Gastroesophageal sphincter (tissue), 4 donors: ENCODE measurements around the gene ULK4. TPM values are rescaled to one million over a fixed set of nuclear protein-coding genes. Genes with fewer than 3 reads are reported as not detected.

Experiments used
- ATAC-seq: fragments of 150-250 bp; one replicate; pipeline ENCODE4 v1.9.1; 2016; ENCODE audit warnings: mild to moderate bottlenecking, moderate library complexity
- H3K27ac ChIP-seq, 4 donors: fragments of 200-600 bp; sonication (generic) in 3 of 4; 1 replicate in 3 of 4; 2 replicates in 1 of 4; pipeline ENCODE4 v1.5.1; 2016 to 2019
- H3K27me3 ChIP-seq: fragments of 200-600 bp; sonication (generic); one replicate; pipeline ENCODE4 v1.5.1; 2019
- H3K36me3 ChIP-seq, 2 donors: fragments of 200-600 bp; sonication (generic); one replicate each; pipeline ENCODE4 v1.5.1; 2019; ENCODE audit warnings: control low read depth in 1 of 2
- H3K4me1 ChIP-seq, 3 donors: fragments of 200-600 bp; sonication (generic); 1 replicate in 2 of 3; 2 replicates in 1 of 3; pipeline ENCODE4 v1.5.1; 2016 to 2019; ENCODE audit warnings: control low read depth in 2 of 3
- H3K4me3 ChIP-seq, 2 donors: fragments of 200-600 bp; sonication (generic); one replicate each; pipeline ENCODE4 v1.5.1; 2019; ENCODE audit warnings: mild to moderate bottlenecking in 1 of 2, moderate library complexity in 1 of 2
- H3K9me3 ChIP-seq, 3 donors: fragments of 200-600 bp; sonication (generic); one replicate each; pipeline ENCODE4 v1.5.1; 2017 to 2019; ENCODE audit warnings: control low read depth in 2 of 3
- CTCF ChIP-seq, 4 experiments: fragments of 200-600 bp in 2 of 4; fragments of 450-650 bp in 2 of 4; sonication (generic) in 1 of 4; IDR thresholded peaks; one replicate each; pipeline ENCODE4 v1.5.1; 2017 to 2019; ENCODE audit warnings: antibody characterized with exemption in 4 of 4, mild to moderate bottlenecking in 2 of 4, moderate library complexity in 2 of 4
- EP300 ChIP-seq: sonication (generic); formaldehyde crosslinking; IDR thresholded peaks from one replicate; pipeline ENCODE4 v1.6.1; 2017; ENCODE audit warnings: antibody characterized with exemption, mild to moderate bottlenecking
- POLR2A ChIP-seq, 2 donors: fragments of 450-650 bp; IDR thresholded peaks; one replicate each; pipeline ENCODE4 v1.6.1; 2017; ENCODE audit warnings: antibody characterized with exemption in 2 of 2, mild to moderate bottlenecking in 2 of 2, moderate library complexity in 1 of 2
- POLR2AphosphoS5 ChIP-seq: sonication (generic); formaldehyde crosslinking; IDR thresholded peaks from one replicate; pipeline ENCODE4 v1.6.1; 2017; ENCODE audit warnings: antibody characterized with exemption
- WGBS, 2 donors: methylation state at CpG; one replicate each; pipeline ENCODE4 v1.1.5; 2018; ENCODE audit warnings: low coverage in 1 of 2; 5-methylcytosine and 5-hydroxymethylcytosine counted together
- total RNA-seq, 4 donors: library from RNA; depleted of rRNA; stranded (reverse); fragments of >200 nt; gene quantifications; one replicate each; pipeline ENCODE4 v1.1.0, GENCODE V29; 2016

Gene ULK4
- total RNA-seq, 4 donors from 2014 or later, result 3.8 to 15.4 (median 8.8) TPM

- no peak overlapping the region for H3K4me3 ChIP-seq
- H3K9me3 ChIP-seq, result no peaks in the 10 kb centered on the region
- no peak for TF ChIP-seq POLR2AphosphoS5
- no peak for TF ChIP-seq CTCF (IDR thresholded peaks at IDR 0.05)
- TF ChIP-seq EP300, result no peak
- no peak for TF ChIP-seq POLR2A (IDR thresholded peaks at IDR 0.05)
- no peak overlapping the region for H3K27ac ChIP-seq
- WGBS, 2 donors, result 90 to 92% methylated on average over 1 of the region's 1 CpG
- H3K4me1 ChIP-seq, result no peaks in the 10 kb centered on the region
- H3K27me3 ChIP-seq, result no peaks in the 10 kb centered on the region
- ATAC-seq, result no peak
- no peaks in the 10 kb centered on the region for H3K36me3 ChIP-seq
These were observed 644.2 kb downstream of the ULK4 start for GRCh38 chr3:41317718-41318117.

- H3K36me3 ChIP-seq, result no peaks in the 10 kb centered on the region
- 83 to 99% methylated on average over 1 to 6 of the region's 6 CpGs for WGBS, 2 donors
- no peaks in the 10 kb centered on the region for H3K9me3 ChIP-seq
- TF ChIP-seq POLR2AphosphoS5, result no peak
- TF ChIP-seq EP300, result no peak
- TF ChIP-seq CTCF (IDR thresholded peaks at IDR 0.05), result no peak
- TF ChIP-seq POLR2A (IDR thresholded peaks at IDR 0.05), result no peak
- ATAC-seq, result no peak
- no peaks in the 10 kb centered on the region for H3K4me1 ChIP-seq
- H3K27me3 ChIP-seq, result no peaks in the 10 kb centered on the region
- H3K27ac ChIP-seq, result no peak overlapping the region
- no peak overlapping the region for H3K4me3 ChIP-seq
These were observed 644.6 kb downstream of the ULK4 start for GRCh38 chr3:41317298-41317697.

- no peaks in the 10 kb centered on the region for H3K9me3 ChIP-seq
- no peaks in the 10 kb centered on the region for H3K4me1 ChIP-seq
- no peak for TF ChIP-seq POLR2A (IDR thresholded peaks at IDR 0.05)
- no peaks in the 10 kb centered on the region for H3K27me3 ChIP-seq
- H3K27ac ChIP-seq, result no peak overlapping the region
- 89 to 100% methylated on average over 2 of the region's 2 CpGs for WGBS, 2 donors
- no peak overlapping the region for H3K4me3 ChIP-seq
- no peak for ATAC-seq
- H3K36me3 ChIP-seq, result no peaks in the 10 kb centered on the region
These were observed 646.8 kb downstream of the ULK4 start for GRCh38 chr3:41315126-41315525.

- no peak overlapping the region for H3K27ac ChIP-seq
- ATAC-seq, result no peak
- no peaks in the 10 kb centered on the region for H3K27me3 ChIP-seq
- TF ChIP-seq POLR2AphosphoS5 (no peak), CTCF (IDR thresholded peaks at IDR 0.05) (no peak), EP300 (no peak), POLR2A (IDR thresholded peaks at IDR 0.05) (no peak)
- H3K4me1 ChIP-seq, result peaks cover 0 to 9% (median 0%) of the 10 kb centered on the region in 3 donors
- no peaks in the 10 kb centered on the region for H3K9me3 ChIP-seq
- H3K4me3 ChIP-seq, result no peak overlapping the region
- WGBS, 2 donors, result 93 to 100% methylated on average over 1 to 2 of the region's 2 CpGs
- H3K36me3 ChIP-seq, result no peaks in the 10 kb centered on the region
These were observed 653.8 kb downstream of the ULK4 start for GRCh38 chr3:41308119-41308518.

GRCh38 chr3:41307065-41307464, 654.8 kb downstream of the ULK4 start:
- H3K4me3 ChIP-seq, result no peak overlapping the region
- ATAC-seq, result no peak
- H3K4me1 ChIP-seq, result peaks cover 0 to 9% (median 0%) of the 10 kb centered on the region in 3 donors
- 55 to 85% methylated on average over 2 of the region's 2 CpGs for WGBS, 2 donors
- H3K36me3 ChIP-seq, result no peaks in the 10 kb centered on the region
- H3K27me3 ChIP-seq, result no peaks in the 10 kb centered on the region
- H3K27ac ChIP-seq, result no peak overlapping the region
- TF ChIP-seq EP300 (no peak), POLR2AphosphoS5 (no peak), CTCF (IDR thresholded peaks at IDR 0.05) (no peak), POLR2A (IDR thresholded peaks at IDR 0.05) (no peak)
- no peaks in the 10 kb centered on the region for H3K9me3 ChIP-seq
